ENCODE measurements around the gene DNAJC27. TPM values are rescaled to one million over a fixed set of nuclear protein-coding genes. Genes with fewer than 3 reads are reported as not detected.

DNAJC27 gene
- total RNA-seq, 2 donors from 2014 or later: 6.2 to 6.5 TPM

- Histone ChIP-seq H3K4me3 (ENCODE audit: low read length) (no peak overlapping the region), H3K36me3 (ENCODE audit: control insufficient read depth, insufficient read depth, low read length) (no peaks in the 10 kb centered on the region), H3K9ac (ENCODE audit: extremely low read depth, low read length, poor library complexity, severe bottlenecking) (no peak overlapping the region), H3K27me3 (ENCODE audit: control insufficient read depth, insufficient read depth, low read length, poor library complexity, severe bottlenecking) (no peaks in the 10 kb centered on the region), H3K27ac (ENCODE audit: low read depth, low read length) (no peak overlapping the region), H3K4me1 (ENCODE audit: control insufficient read depth, insufficient read depth, low read length) (no peaks in the 10 kb centered on the region), H3K9me3 (ENCODE audit: control insufficient read depth, low read length) (no peaks in the 10 kb centered on the region)
- no peaks in the 10 kb centered on the region for H3K36me3 Mint-ChIP-seq (ENCODE audit: low read depth)
- no peak for DNase-seq
- H3K27ac Mint-ChIP-seq: no peak overlapping the region
- TF ChIP-seq CTCF (conservative IDR thresholded peaks at IDR 0.05): no peak
- 96 to 99% methylated on average over 11 to 14 of the region's 14 CpGs for WGBS, 2 experiments (ENCODE audit: insufficient coverage in 1 of 2, insufficient read length in 1 of 2)
- no peak overlapping the region for H3K4me3 Mint-ChIP-seq
- peaks cover 11% of the 10 kb centered on the region for H3K4me1 Mint-ChIP-seq
- H3K9me3 Mint-ChIP-seq: no peaks in the 10 kb centered on the region
- no peaks in the 10 kb centered on the region for H3K27me3 Mint-ChIP-seq (ENCODE audit: insufficient read depth)
Measured at GRCh38 chr2:24926220-24926601, 45.5 kb downstream of the DNAJC27 start.

GRCh38 chr2:24925815-24926214, 45.9 kb downstream of the DNAJC27 start:
- no peak overlapping the region for H3K9ac ChIP-seq (ENCODE audit: extremely low read depth, low read length, poor library complexity, severe bottlenecking)
- H3K27ac Mint-ChIP-seq: no peak overlapping the region
- DNase-seq: no peak
- no peaks in the 10 kb centered on the region for H3K9me3 Mint-ChIP-seq
- H3K4me1 Mint-ChIP-seq: peaks cover 11% of the 10 kb centered on the region
- H3K9me3 ChIP-seq (ENCODE audit: control insufficient read depth, low read length): no peaks in the 10 kb centered on the region
- H3K27me3 ChIP-seq (ENCODE audit: control insufficient read depth, insufficient read depth, low read length, poor library complexity, severe bottlenecking): peaks cover 3% of the 10 kb centered on the region
- H3K27me3 Mint-ChIP-seq (ENCODE audit: insufficient read depth): peaks cover 4% of the 10 kb centered on the region
- H3K4me3 ChIP-seq (ENCODE audit: low read length): no peak overlapping the region
- no peak overlapping the region for H3K27ac ChIP-seq (ENCODE audit: low read depth, low read length)
- H3K36me3 ChIP-seq (ENCODE audit: control insufficient read depth, insufficient read depth, low read length): no peaks in the 10 kb centered on the region
- TF ChIP-seq CTCF (conservative IDR thresholded peaks at IDR 0.05): no peak
- no peaks in the 10 kb centered on the region for H3K36me3 Mint-ChIP-seq (ENCODE audit: low read depth)
- H3K4me3 Mint-ChIP-seq: no peak overlapping the region
- WGBS, 2 experiments (ENCODE audit: insufficient coverage in 1 of 2, insufficient read length in 1 of 2): 92 to 93% methylated on average over 9 to 10 of the region's 10 CpGs
- no peaks in the 10 kb centered on the region for H3K4me1 ChIP-seq (ENCODE audit: control insufficient read depth, insufficient read depth, low read length)

GRCh38 chr2:24924732-24925131, 47.0 kb downstream of the DNAJC27 start:
- Histone ChIP-seq H3K9me3 (ENCODE audit: control insufficient read depth, low read length) (no peaks in the 10 kb centered on the region), H3K36me3 (ENCODE audit: control insufficient read depth, insufficient read depth, low read length) (no peaks in the 10 kb centered on the region), H3K9ac (ENCODE audit: extremely low read depth, low read length, poor library complexity, severe bottlenecking) (no peak overlapping the region), H3K4me1 (ENCODE audit: control insufficient read depth, insufficient read depth, low read length) (no peaks in the 10 kb centered on the region), H3K4me3 (ENCODE audit: low read length) (no peak overlapping the region), H3K27me3 (ENCODE audit: control insufficient read depth, insufficient read depth, low read length, poor library complexity, severe bottlenecking) (peaks cover 7% of the 10 kb centered on the region), H3K27ac (ENCODE audit: low read depth, low read length) (no peak overlapping the region)
- 88 to 93% methylated on average over 5 to 6 of the region's 6 CpGs for WGBS, 2 experiments (ENCODE audit: insufficient coverage in 1 of 2, insufficient read length in 1 of 2)
- Mint-ChIP-seq H3K36me3 (ENCODE audit: low read depth) (no peaks in the 10 kb centered on the region), H3K27ac (no peak overlapping the region), H3K27me3 (ENCODE audit: insufficient read depth) (peaks cover 7% of the 10 kb centered on the region), H3K9me3 (no peaks in the 10 kb centered on the region), H3K4me3 (no peak overlapping the region), H3K4me1 (peaks cover 11% of the 10 kb centered on the region)
- TF ChIP-seq CTCF (conservative IDR thresholded peaks at IDR 0.05): no peak
- DNase-seq: no peak
